HepG2 (cell line): ENCODE data around the gene SSC5D. TPM values are rescaled to one million over a fixed set of nuclear protein-coding genes. Genes with fewer than 3 reads are reported as not detected.
A peak's percentile ranks its signal among the peaks of the same experiment; 100 is the strongest.

ENCODE experiments used
- AGO2 ChIP-seq: fragments of 200-400 bp; formaldehyde crosslinking; optimal IDR thresholded peaks from 2 replicates; pipeline ENCODE3; 2017; ENCODE audit warnings: mild to moderate bottlenecking, low read depth, low read length, moderate library complexity
- ATF2 ChIP-seq: sonication (generic); formaldehyde crosslinking; IDR thresholded peaks from 2 replicates; pipeline ENCODE4 v1.4.0; 2020; ENCODE audit warnings: missing genetic modification reagents
- BCL3 ChIP-seq: sonication (generic); formaldehyde crosslinking; IDR thresholded peaks from 2 replicates; pipeline ENCODE4 v1.5.1; 2020; ENCODE audit warnings: mild to moderate bottlenecking, missing genetic modification reagents, moderate library complexity
- CAMTA2 ChIP-seq: sonication (generic); formaldehyde crosslinking; IDR thresholded peaks from 2 replicates; pipeline ENCODE4 v1.4.0; 2020; ENCODE audit warnings: mild to moderate bottlenecking, missing genetic modification reagents, borderline replicate concordance
- CBFB ChIP-seq: sonication (generic); formaldehyde crosslinking; IDR thresholded peaks from 2 replicates; pipeline ENCODE4 v1.4.0; 2020; ENCODE audit warnings: missing genetic modification reagents
- FIP1L1 ChIP-seq: fragments of 200-400 bp; formaldehyde crosslinking; IDR thresholded peaks from 2 replicates; pipeline ENCODE4 v1.6.1; 2018; ENCODE audit warnings: low read depth, mild to moderate bottlenecking, low read length, moderate library complexity, borderline replicate concordance; ENCODE audit not compliant: insufficient read depth
- MLXIP ChIP-seq: sonication (generic); formaldehyde crosslinking; IDR thresholded peaks from 2 replicates; pipeline ENCODE4 v1.9.0; 2021; ENCODE audit warnings: missing genetic modification reagents, borderline replicate concordance
- PHB2 ChIP-seq: fragments of 450-650 bp; IDR thresholded peaks from 2 replicates; pipeline ENCODE4 v1.6.1; 2018; ENCODE audit not compliant: partially characterized antibody
- PHF8 ChIP-seq: sonication (generic); formaldehyde crosslinking; IDR thresholded peaks from 2 replicates; pipeline ENCODE4 v1.5.0; 2020; ENCODE audit warnings: missing genetic modification reagents
- TARDBP ChIP-seq: sonication (generic); formaldehyde crosslinking; IDR thresholded peaks from 2 replicates; pipeline ENCODE4 v1.8.0; 2022; ENCODE audit warnings: mild to moderate bottlenecking, missing genetic modification reagents
- THAP11 ChIP-seq: IDR thresholded peaks from 2 replicates; pipeline ENCODE4 v1.6.1; 2016; ENCODE audit warnings: missing biosample characterization, missing genetic modification reagents
- THRA ChIP-seq: sonication (generic); formaldehyde crosslinking; IDR thresholded peaks from 2 replicates; pipeline ENCODE4 v1.4.0; 2020; ENCODE audit warnings: missing genetic modification reagents, borderline replicate concordance
- ZKSCAN5 ChIP-seq: sonication (generic); formaldehyde crosslinking; IDR thresholded peaks from 2 replicates; pipeline ENCODE4 v1.5.1; 2020; ENCODE audit warnings: mild to moderate bottlenecking, missing genetic modification reagents
- ZNF138 ChIP-seq: sonication (generic); formaldehyde crosslinking; IDR thresholded peaks from 2 replicates; pipeline ENCODE4 v1.5.0; 2020; ENCODE audit warnings: mild to moderate bottlenecking, low read depth, missing genetic modification reagents
- ZNF441 ChIP-seq: sonication (generic); formaldehyde crosslinking; IDR thresholded peaks from 2 replicates; pipeline ENCODE4 v1.7.0; 2021; ENCODE audit warnings: missing genetic modification reagents, borderline replicate concordance
- polyA plus RNA-seq, 8 experiments: library from polyadenylated mRNA; depleted of rRNA in 3 of 8; stranded (reverse) in 7 of 8; unstranded in 1 of 8; fragments of >200 nt; fragmentation: Illumina TruSeq in 4 of 8; extraction: Trizol in 4 of 8; gene quantifications; 2 replicates each; pipeline versions ENCODE4 v1.2.1 to v1.2.3, GENCODE V29; 2011 to 2016; ENCODE audit warnings: low read depth in 4 of 8, missing spikeins in 1 of 8, mixed read lengths in 1 of 8; ENCODE audit not compliant: insufficient read depth in 1 of 8
- total RNA-seq, 5 experiments: library from RNA; depleted of rRNA; stranded (reverse); fragments of >200 nt; fragmentation: Illumina TruSeq; extraction: Trizol; gene quantifications; 2 replicates each; pipeline ENCODE4 v1.2.3, GENCODE V29; 2016; ENCODE audit warnings: low read depth in 1 of 5
- TF ChIP-seq, protein P1 (sequence below): sonication (generic); formaldehyde crosslinking; IDR thresholded peaks from 2 replicates; pipeline ENCODE4 v1.8.1; 2023; ENCODE audit warnings: mild to moderate bottlenecking, moderate library complexity, missing genetic modification reagents
- TF ChIP-seq, protein P2 (sequence below): IDR thresholded peaks from 2 replicates; pipeline ENCODE4 v1.6.1; 2016; ENCODE audit warnings: low read depth, control low read depth

Gene SSC5D
- total and polyA plus RNA-seq, 2 of the 13 experiments (the other 11 are each of a cell fraction or from before 2014, with no cell fraction given) = not detected

- TF ChIP-seq MLXIP (CRISPR knock-in tag) = no peak
- no peak for TF ChIP-seq BCL3 (CRISPR knock-in tag)
- TF ChIP-seq THAP11 (CRISPR knock-in tag) = peak; percentile 67
- TF ChIP-seq, protein P1, sequence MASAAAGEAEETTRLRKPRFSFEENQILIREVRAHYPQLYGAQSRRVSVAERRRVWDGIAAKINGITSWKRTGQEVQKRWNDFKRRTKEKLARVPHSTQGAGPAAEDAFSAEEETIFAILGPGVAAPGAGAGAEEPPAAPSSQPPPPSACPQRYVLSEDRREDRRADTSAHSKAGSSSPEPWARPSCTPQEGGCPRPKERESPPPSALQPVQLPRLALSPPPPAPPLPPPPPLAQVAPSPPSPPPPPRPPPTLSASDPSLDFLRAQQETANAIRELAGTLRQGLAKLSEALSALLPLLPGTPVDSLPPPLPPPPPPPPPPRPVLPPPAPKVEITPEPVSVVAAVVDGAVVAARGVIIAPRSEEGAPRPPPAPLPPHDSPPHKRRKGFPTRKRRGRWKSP (CRISPR knock-in tag) = peak; percentile 13; the same call in 1 of the 2 replicates
- TF ChIP-seq ZNF441 (CRISPR knock-in tag) = 0 out of 2 replicates have a peak, but pooled peaks have one; percentile 17
- TF ChIP-seq CBFB (CRISPR knock-in tag) = no peak; the same call in 1 of the 2 replicates
- no peak for TF ChIP-seq ZNF138 (CRISPR knock-in tag)
- no peak for TF ChIP-seq FIP1L1
- TF ChIP-seq, protein P2, sequence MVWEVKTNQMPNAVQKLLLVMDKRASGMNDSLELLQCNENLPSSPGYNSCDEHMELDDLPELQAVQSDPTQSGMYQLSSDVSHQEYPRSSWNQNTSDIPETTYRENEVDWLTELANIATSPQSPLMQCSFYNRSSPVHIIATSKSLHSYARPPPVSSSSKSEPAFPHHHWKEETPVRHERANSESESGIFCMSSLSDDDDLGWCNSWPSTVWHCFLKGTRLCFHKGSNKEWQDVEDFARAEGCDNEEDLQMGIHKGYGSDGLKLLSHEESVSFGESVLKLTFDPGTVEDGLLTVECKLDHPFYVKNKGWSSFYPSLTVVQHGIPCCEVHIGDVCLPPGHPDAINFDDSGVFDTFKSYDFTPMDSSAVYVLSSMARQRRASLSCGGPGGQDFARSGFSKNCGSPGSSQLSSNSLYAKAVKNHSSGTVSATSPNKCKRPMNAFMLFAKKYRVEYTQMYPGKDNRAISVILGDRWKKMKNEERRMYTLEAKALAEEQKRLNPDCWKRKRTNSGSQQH (CRISPR knock-in tag) = no peak
- TF ChIP-seq PHF8 (CRISPR knock-in tag) = peak; percentile 81
- peak; percentile 76 for TF ChIP-seq TARDBP (CRISPR knock-in tag)
- TF ChIP-seq ATF2 = peak; percentile 50; the same call in 1 of the 2 replicates
- peak; percentile 78 for TF ChIP-seq AGO2
- TF ChIP-seq CAMTA2 (CRISPR knock-in tag) = no peak
- TF ChIP-seq THRA = 0 out of 2 replicates have a peak, but pooled peaks have one; percentile 66
- TF ChIP-seq PHB2 = no peak
- TF ChIP-seq ZKSCAN5 (CRISPR knock-in tag) = peak; percentile 65; the same call in 1 of the 2 replicates
Observed at GRCh38 chr19:55461259-55461973, 26.8 kb upstream of the SSC5D start, which contains the start of gene ISOC2 (continued).
